ENCODE measurements around the gene HTR2C.
"Not testable (repeated sequence)": the region's sequence is repeated elsewhere in the genome, so short reads cannot be mapped to it uniquely, and the experiment has no call there.

The HTR2C gene

GRCh38 chrX:114583646-114584374, at the start of gene HTR2C:
Gene HTR2C, plus strand, starts transcription at chrX:114584086. Its CDS starts 142,851 bp downstream, at chrX:114726937.
- DNase-seq = no peak

GRCh38 chrX:114580336-114580735, 3.5 kb upstream of the HTR2C start:
- DNase-seq = no peak

- no peak for DNase-seq
Measured at GRCh38 chrX:114581528-114582263, 2.2 kb upstream of the HTR2C start.

GRCh38 chrX:114582264-114582632, 1.6 kb upstream of the HTR2C start:
- no peak for DNase-seq

GRCh38 chrX:114582698-114583395, 1.0 kb upstream of the HTR2C start:
- no peak for DNase-seq

GRCh38 chrX:114584375-114584943, 573 bp downstream of the HTR2C start:
- no peak for DNase-seq

- no peak for DNase-seq
Measured at GRCh38 chrX:114584983-114585842, 1.3 kb downstream of the HTR2C start.

- no peak for DNase-seq
Measured at GRCh38 chrX:114591121-114591520, 7.2 kb downstream of the HTR2C start.

- no peak for DNase-seq
Measured at GRCh38 chrX:114599305-114599704, 15.4 kb downstream of the HTR2C start.

DNA sequence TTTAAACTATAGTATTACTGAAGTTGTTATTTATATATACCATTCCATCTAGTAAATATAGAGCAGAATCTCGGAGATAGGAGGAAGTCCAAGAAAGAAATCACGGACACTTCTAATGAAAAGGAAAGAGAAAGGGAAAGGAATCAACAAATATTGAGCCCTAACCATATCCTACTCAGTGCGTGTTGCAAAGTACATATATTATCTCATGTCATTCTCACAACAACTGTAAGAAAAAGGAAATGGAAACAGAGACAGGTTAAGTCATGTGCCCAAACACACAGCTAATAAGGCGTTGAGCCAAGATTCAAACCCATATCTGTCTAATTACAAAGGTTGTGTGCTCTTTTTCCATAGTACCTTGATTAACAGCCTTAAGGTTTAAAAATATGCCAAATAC, 16.0 kb downstream of the HTR2C start:
- no peak for DNase-seq

DNA sequence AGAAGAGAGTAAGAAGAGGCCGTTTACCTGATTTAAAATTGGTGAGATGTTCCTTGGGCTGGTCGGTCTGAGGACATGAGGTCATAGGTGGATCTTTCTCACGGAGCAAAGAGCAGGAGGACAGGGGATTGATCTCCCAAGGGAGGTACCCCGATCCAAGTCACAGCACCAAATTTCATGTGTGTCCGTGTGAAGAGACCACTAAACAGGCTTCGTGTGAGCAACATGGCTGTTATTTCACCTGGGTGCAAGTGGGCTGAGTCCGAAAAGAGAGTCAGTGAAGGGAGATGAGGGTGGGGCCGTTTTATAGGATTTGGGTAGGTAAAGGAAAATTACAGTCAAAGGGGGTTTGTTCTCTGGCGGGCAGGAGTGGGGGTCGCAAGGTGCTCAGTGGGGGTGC, 22.7 kb downstream of the HTR2C start:
- DNase-seq = not testable (repeated sequence)

DNA sequence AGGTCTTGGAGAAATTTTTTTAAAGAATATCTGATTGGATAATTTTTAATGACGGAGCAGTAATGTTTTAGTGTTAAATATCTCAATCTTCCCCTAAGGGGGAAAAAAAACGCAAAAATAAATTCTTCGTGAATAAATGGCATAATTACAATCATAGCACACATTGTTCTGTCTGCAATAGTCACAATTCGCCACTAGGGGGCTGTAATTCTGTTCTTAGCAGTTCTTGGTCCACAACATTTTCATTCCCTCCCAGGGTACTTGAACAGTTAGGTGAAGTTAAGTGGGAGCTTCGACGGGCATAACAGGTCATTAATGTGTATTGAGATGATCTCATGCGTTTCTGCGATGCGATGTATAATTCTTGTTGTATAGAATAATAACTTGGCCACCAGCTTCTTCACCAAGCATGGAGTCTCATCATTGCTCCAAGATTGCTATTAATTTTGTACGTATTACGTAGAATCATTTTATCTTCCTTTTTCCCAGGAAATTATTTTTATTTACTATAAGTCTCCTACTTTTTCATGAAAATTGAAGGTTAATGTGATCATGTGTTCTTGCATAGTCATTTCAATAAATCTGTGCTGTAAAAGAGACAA, 27.2 kb downstream of the HTR2C start:
- DNase-seq = no peak

- no peak for DNase-seq
Measured at GRCh38 chrX:114615765-114616164, 31.9 kb downstream of the HTR2C start.

GRCh38 chrX:114619874-114620273, 36.0 kb downstream of the HTR2C start:
- no peak for DNase-seq

DNA sequence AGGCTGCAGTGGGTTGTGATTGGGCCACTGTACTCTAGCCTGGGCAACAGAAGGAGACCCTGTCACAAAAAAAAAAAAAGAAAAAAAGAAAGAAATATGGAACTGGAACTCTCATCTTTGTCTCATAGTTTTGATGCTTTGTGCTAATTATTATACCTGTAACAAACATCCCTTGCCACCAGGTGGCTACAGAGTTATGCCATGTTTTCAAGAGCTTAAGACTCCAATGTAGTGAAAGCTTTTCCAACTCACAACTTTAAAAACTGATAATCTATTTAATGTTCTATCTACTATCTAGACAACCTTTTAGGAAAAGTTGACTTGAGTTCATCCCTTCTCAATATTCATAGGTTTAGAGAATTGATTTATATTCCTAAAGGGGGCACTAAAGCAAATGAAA, 42.4 kb downstream of the HTR2C start:
- DNase-seq = no peak

GRCh38 chrX:114635986-114636385, 52.1 kb downstream of the HTR2C start:
- DNase-seq = no peak

DNA sequence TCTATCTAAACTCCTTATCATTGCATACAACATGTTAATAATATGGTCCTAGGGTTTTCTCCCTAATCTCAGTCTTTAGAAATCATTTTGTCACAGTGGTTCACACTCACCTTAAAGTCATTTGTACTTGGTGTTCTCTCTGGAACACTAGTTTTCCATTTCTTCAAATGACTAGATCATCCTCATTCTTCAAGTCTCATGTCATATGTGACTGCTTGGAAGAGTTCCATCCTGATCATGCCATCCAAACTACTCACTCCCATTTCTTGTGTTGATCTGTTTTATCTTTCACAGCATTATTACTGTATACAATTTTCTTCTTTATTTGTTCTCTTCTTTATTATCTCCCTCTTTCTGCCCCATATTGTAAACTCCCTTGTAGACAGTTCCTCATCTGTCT, 66.5 kb downstream of the HTR2C start:
- no peak for DNase-seq

GRCh38 chrX:114675365-114675764, 91.5 kb downstream of the HTR2C start:
- DNase-seq = no peak

GRCh38 chrX:114700533-114700932, 116.6 kb downstream of the HTR2C start:
- DNase-seq = not testable (repeated sequence)

GRCh38 chrX:114709406-114709805, 125.5 kb downstream of the HTR2C start:
- no peak for DNase-seq

DNA sequence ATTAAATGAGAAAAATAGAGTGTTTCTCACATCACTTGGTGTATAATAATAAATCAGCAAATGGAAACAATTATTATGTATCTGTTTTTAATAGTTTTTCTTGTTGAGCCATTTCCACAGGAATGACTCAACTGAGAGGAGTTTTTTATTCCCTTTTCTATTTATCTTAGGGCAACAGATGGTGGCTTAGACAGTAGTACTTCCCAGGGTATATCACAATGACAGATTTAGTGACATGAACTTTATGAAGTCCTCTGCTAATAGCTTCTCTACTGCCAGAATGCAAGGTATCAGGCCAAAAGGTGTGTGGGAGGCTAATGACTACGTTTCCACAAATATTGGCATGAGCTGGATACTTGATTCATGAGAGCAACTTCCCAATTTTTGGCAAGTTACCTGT, 126.7 kb downstream of the HTR2C start:
- no peak for DNase-seq

GRCh38 chrX:114712466-114712865, 128.6 kb downstream of the HTR2C start:
- no peak for DNase-seq
